ENCODE measurements around the gene SREBF1.

SREBF1 gene

DNA sequence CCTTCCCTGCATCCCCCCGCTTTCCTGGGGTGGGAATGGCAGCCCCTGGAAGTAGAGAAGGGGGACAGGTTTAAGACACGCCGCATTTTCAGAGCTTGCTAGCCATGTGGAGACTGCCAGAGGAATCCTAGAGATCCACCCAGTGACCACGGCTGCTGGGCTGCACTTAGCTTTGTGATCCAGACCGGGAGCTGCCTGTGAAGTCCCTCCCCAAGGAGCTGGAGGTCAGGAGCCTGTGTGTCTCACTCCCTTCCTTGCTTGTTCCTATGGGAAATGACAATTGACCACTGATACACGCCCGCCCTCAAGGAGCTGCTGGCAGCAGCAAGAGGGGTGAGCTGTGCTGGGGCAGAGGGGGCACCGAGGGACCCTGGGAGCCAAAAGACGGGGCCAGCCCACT lies 73.7 kb downstream of the SREBF1 start:
- DNase-seq (ENCODE audit: low read depth): no peak

DNA sequence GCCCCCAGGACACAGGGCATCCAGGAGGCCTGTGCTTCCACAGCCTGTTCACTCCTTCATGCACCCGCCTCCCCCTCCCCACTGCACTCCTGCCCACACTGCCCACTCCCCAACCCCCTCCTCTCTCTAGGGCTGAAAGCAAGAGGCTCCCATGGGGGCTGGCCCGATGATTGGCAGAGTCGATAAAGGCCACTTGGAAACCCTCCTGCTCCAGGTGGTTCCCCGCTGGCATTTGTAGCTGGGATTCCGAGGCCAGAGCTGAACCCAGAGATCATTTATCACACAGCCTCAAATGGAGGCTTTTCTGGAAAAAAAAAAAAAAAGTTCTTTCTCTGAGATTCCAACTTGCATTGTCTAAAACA lies 74.1 kb downstream of the SREBF1 start:
- no peak for DNase-seq (ENCODE audit: low read depth)
